G401 (cell line): ENCODE results near the gene GTF2A1L. TPM values are rescaled to one million over a fixed set of nuclear protein-coding genes. Genes with fewer than 3 reads are reported as not detected.
"Not testable (repeated sequence)": the region's sequence is repeated elsewhere in the genome, so short reads cannot be mapped to it uniquely, and the experiment has no call there.

Source experiments
- DNase-seq: peaks from one replicate; pipeline ENCODE4 v3.0.0-alpha.2; 2015; ENCODE audit warnings: low spot score
- in situ Hi-C: cut with HindIII; loops from 2 replicates; pipeline ENCODE4 v1.10.0; 2016; ENCODE audit warnings: low sequenced_read_pairs, mixed read lengths
- total RNA-seq: library from RNA; depleted of rRNA; stranded (reverse); fragments of >200 nt; shearing (Covaris generic); gene quantifications from 2 replicates; pipeline ENCODE4 v1.2.3, GENCODE V29; 2014; rRNA removed

GTF2A1L gene
- total RNA-seq: not detected in 2 replicates

- in situ Hi-C loops: no loop called here
- no peak for DNase-seq
These were observed at the start of gene GTF2A1L for GRCh38 chr2:48617618-48618017. Gene GTF2A1L (plus strand): TSS chr2:48617856. CDS start chr2:48617875, 19 bp downstream.

GRCh38 chr2:48568547-48568946 lies 49.1 kb upstream of the GTF2A1L start:
- DNase-seq: no peak
- in situ Hi-C loops: no loop called here

- in situ Hi-C loops: no loop called here
- DNase-seq: no peak
These were observed 48.2 kb upstream of the GTF2A1L start for GRCh38 chr2:48569433-48569832.

- no peak for DNase-seq
- in situ Hi-C loops: no loop called here
These were observed 44.8 kb upstream of the GTF2A1L start for GRCh38 chr2:48572816-48573215.

- in situ Hi-C loops: no loop called here
- DNase-seq: no peak
These were observed 43.0 kb upstream of the GTF2A1L start for GRCh38 chr2:48574353-48575287.

GRCh38 chr2:48578313-48578712 lies 39.3 kb upstream of the GTF2A1L start:
- in situ Hi-C loops: no loop called here

GRCh38 chr2:48583961-48584360 lies 33.7 kb upstream of the GTF2A1L start:
- in situ Hi-C loops: no loop called here
- no peak for DNase-seq

More at GRCh38 chr2:48578313-48578712, 39.3 kb upstream of the GTF2A1L start:
- DNase-seq: no peak

GRCh38 chr2:48584551-48584950 lies 33.1 kb upstream of the GTF2A1L start:
- DNase-seq: no peak
- in situ Hi-C loops: no loop called here

- DNase-seq: no peak
- in situ Hi-C loops: no loop called here
These were observed 31.2 kb upstream of the GTF2A1L start for GRCh38 chr2:48586433-48586832.

GRCh38 chr2:48587560-48587959 lies 30.1 kb upstream of the GTF2A1L start:
- no peak for DNase-seq
- in situ Hi-C loops: no loop called here

GRCh38 chr2:48587961-48588360 lies 29.7 kb upstream of the GTF2A1L start:
- DNase-seq: no peak
- in situ Hi-C loops: no loop called here

GRCh38 chr2:48588745-48589144 lies 28.9 kb upstream of the GTF2A1L start:
- no peak for DNase-seq
- in situ Hi-C loops: no loop called here

- in situ Hi-C loops: no loop called here
- DNase-seq: peak; percentile 57
These were observed 28.4 kb upstream of the GTF2A1L start for GRCh38 chr2:48589170-48589767.

- in situ Hi-C loops: no loop called here
- DNase-seq: no peak
These were observed 27.6 kb upstream of the GTF2A1L start for GRCh38 chr2:48590017-48590416.

- no peak for DNase-seq
- in situ Hi-C loops: no loop called here
These were observed 25.6 kb upstream of the GTF2A1L start for GRCh38 chr2:48592067-48592466.

GRCh38 chr2:48596751-48597150 lies 20.9 kb upstream of the GTF2A1L start:
- in situ Hi-C loops, DNase-seq: not testable (repeated sequence)

GRCh38 chr2:48597492-48597891 lies 20.2 kb upstream of the GTF2A1L start:
- in situ Hi-C loops: no loop called here
- no peak for DNase-seq

GRCh38 chr2:48600204-48600813 lies 17.3 kb upstream of the GTF2A1L start:
- in situ Hi-C loops: no loop called here
- peak; percentile 51 for DNase-seq

- no peak for DNase-seq
- in situ Hi-C loops: no loop called here
These were observed 16.7 kb upstream of the GTF2A1L start for GRCh38 chr2:48600917-48601316.

- in situ Hi-C loops: no loop called here
- no peak for DNase-seq
These were observed 16.3 kb upstream of the GTF2A1L start for GRCh38 chr2:48601349-48601748.
